GM13976 (cell line): ENCODE results near the gene NDFIP2.

Experiments used
- DNase-seq: peaks from one replicate; pipeline ENCODE4 v3.0.0; 2012; ENCODE audit warnings: low spot score
- CTCF ChIP-seq: IDR thresholded peaks from 2 replicates; pipeline ENCODE4 v1.5.1; 2012; ENCODE audit warnings: borderline replicate concordance, mild to moderate bottlenecking; ENCODE audit not compliant: insufficient read depth; ENCODE audit errors: extremely low read depth, missing control alignments, control extremely low read depth
- in situ Hi-C: fragments of 300-500 bp; cut with MboI; formaldehyde crosslinking; loops from one replicate; pipeline ENCODE4 v1.12.0; 2022; ENCODE audit warnings: low sequenced_read_pairs, mixed read lengths, inconsistent platforms; ENCODE audit not compliant: unreplicated experiment

The NDFIP2 gene

GRCh38 chr13:79533781-79534400 is 52.9 kb downstream of the NDFIP2 start:
- no peak for TF ChIP-seq CTCF
- no peak for DNase-seq
- in situ Hi-C loops = no loop called here

- in situ Hi-C loops = no loop called here
- no peak for TF ChIP-seq CTCF
- no peak for DNase-seq
These were observed 53.6 kb downstream of the NDFIP2 start for GRCh38 chr13:79534596-79534995.

DNA sequence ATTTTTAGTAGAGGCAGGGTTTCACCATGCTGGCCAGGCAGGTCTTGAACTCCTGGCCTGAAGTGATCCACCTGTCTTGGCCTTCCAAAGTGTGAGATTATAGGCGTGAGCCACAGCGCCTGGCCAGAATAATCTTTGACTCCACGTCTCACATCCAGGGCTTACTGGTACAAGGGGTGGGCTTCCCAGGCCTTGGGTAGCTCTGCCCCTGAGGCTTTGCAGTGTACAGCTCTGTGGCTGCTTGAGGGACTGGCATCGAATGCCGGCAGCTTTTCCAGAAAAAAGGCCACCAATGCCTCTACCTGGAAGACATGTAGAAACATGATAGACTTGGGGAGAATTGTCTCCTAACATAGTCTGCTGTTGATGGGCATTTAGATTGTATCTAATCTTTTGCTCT is 57.8 kb downstream of the NDFIP2 start:
- no peak for TF ChIP-seq CTCF
- in situ Hi-C loops = loop anchor here (5.0 kb wide), 1 partner anchor 111 kb away; no protein-coding TSS in a partner anchor
- DNase-seq = no peak

DNA sequence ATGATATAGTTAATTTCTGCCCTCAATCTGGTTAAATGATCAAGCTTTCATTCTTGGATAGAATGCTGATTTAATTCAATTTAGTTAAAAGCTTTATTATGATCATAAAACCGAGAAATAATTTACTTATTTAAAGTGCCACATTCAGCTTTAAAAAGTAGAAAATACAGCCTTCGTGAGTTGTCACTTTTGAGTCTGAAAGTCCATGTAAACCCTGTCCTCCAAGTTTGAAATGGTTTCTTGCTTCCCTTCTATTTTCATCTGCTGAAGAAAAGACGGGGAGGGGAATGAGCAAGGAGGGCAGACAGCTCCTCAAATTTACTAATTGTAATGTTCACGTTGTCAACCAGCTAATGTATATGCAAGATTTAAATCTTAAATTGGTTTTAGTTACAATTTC is 59.5 kb downstream of the NDFIP2 start:
- TF ChIP-seq CTCF = no peak
- no peak for DNase-seq
- in situ Hi-C loops = no loop called here

GRCh38 chr13:79541426-79542049 is 60.6 kb downstream of the NDFIP2 start:
- TF ChIP-seq CTCF = peak; percentile 54
- in situ Hi-C loops = no loop called here
- peak; percentile 13 for DNase-seq

DNA sequence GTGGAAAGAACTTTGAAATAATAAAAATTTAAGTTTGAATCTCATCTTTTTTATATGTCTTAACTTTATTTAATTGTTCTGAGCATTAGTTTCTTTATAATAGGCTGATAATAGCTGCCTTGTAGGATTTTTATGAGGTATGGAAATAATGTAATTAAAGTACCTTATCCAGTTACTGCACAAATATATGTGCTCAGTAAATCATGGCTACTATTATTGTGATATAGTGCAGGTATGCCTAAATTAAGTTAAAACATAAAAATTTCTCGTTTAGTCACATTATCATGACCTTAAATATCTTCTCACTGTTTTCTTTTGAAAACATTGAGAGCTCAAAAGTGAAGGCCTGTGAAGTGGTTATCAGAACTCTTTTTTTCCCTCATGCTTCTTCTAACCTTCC is 62.9 kb downstream of the NDFIP2 start:
- in situ Hi-C loops = no loop called here
- no peak for DNase-seq
- TF ChIP-seq CTCF = no peak
